GM12878 (cell line): Measurements from ENCODE around the gene CD68. TPM values are rescaled to one million over a fixed set of nuclear protein-coding genes. Genes with fewer than 3 reads are reported as not detected.

Experiments
- ATF7 ChIP-seq: fragments of 450-650 bp; IDR thresholded peaks from 2 replicates; pipeline ENCODE4 v1.6.1; 2016; ENCODE audit warnings: low read depth, mild to moderate bottlenecking
- CREB1 ChIP-seq: IDR thresholded peaks from 2 replicates; pipeline ENCODE4 v1.6.1; 2012; ENCODE audit warnings: low read depth, mild to moderate bottlenecking, inconsistent platforms
- HDGF ChIP-seq: fragments of 450-650 bp; IDR thresholded peaks from 2 replicates; pipeline ENCODE4 v1.6.1; 2016; ENCODE audit warnings: antibody characterized with exemption
- MYC ChIP-seq: IDR thresholded peaks from 2 replicates; pipeline ENCODE4 v1.6.1; 2011; ENCODE audit warnings: mild to moderate bottlenecking, low read length, moderate library complexity, inconsistent platforms; ENCODE audit not compliant: insufficient read depth, insufficient replicate concordance, insufficient read length, severe bottlenecking
- POLR2A ChIP-seq: IDR thresholded peaks from 2 replicates; pipeline ENCODE4 v1.6.1; 2011; ENCODE audit warnings: low read depth, mild to moderate bottlenecking, low read length
- RUNX3 ChIP-seq: IDR thresholded peaks from 2 replicates; pipeline ENCODE4 v1.6.1; 2012; ENCODE audit warnings: low read length, inconsistent platforms
- SMARCA5 ChIP-seq: fragments of 450-650 bp; IDR thresholded peaks from 2 replicates; pipeline ENCODE4 v1.6.1; 2017; ENCODE audit warnings: mild to moderate bottlenecking
- polyA plus RNA-seq, 11 experiments: library from polyadenylated mRNA; depleted of rRNA in 4 of 11; unstranded in 6 of 11; stranded (reverse) in 5 of 11; fragments of >200 nt; fragmentation: Nextera tagmentation in 4 of 11; fragmentation: Illumina TruSeq in 1 of 11; extraction: Ambion mirVana in 4 of 11; extraction: Trizol in 1 of 11; gene quantifications; 1 replicate in 1 of 11; 2 replicates in 10 of 11; pipeline versions ENCODE4 v1.2.1 to v1.2.3, GENCODE V29; 2011 to 2016; ENCODE audit warnings: inconsistent platforms in 2 of 11, missing spikeins in 2 of 11, low read depth in 1 of 11
- total RNA-seq, 4 experiments: library from RNA; depleted of rRNA in 3 of 4; stranded (reverse); fragments of >200 nt in 3 of 4; fragmentation: Illumina TruSeq in 1 of 4; extraction: Trizol in 1 of 4; gene quantifications; 2 replicates each; pipeline versions ENCODE4 v1.2.1 to v1.2.3, GENCODE V29; 2013 to 2021
- TF ChIP-seq, protein P1 (sequence below): fragments of 450-650 bp; IDR thresholded peaks from 2 replicates; pipeline ENCODE4 v1.6.1; 2017; ENCODE audit warnings: borderline replicate concordance
- TF ChIP-seq, protein P2 (sequence below): fragments of 450-650 bp; IDR thresholded peaks from 2 replicates; pipeline ENCODE4 v1.6.1; 2016; ENCODE audit warnings: mild to moderate bottlenecking
- TF ChIP-seq, protein P3 (sequence below): fragments of 450-650 bp; IDR thresholded peaks from 2 replicates; pipeline ENCODE4 v1.6.1; 2016; ENCODE audit warnings: mild to moderate bottlenecking
- TF ChIP-seq, protein P4 (sequence below): IDR thresholded peaks from 2 replicates; pipeline ENCODE4 v1.6.1; 2011; ENCODE audit warnings: mild to moderate bottlenecking, low read depth, low read length, moderate library complexity; ENCODE audit not compliant: insufficient replicate concordance

CD68 gene
- total and polyA plus RNA-seq, 10 of the 15 experiments (the other 5 are each of a cell fraction or from before 2014, with no cell fraction given) = 2.6 to 6.9 (median 3.8) TPM

DNA sequence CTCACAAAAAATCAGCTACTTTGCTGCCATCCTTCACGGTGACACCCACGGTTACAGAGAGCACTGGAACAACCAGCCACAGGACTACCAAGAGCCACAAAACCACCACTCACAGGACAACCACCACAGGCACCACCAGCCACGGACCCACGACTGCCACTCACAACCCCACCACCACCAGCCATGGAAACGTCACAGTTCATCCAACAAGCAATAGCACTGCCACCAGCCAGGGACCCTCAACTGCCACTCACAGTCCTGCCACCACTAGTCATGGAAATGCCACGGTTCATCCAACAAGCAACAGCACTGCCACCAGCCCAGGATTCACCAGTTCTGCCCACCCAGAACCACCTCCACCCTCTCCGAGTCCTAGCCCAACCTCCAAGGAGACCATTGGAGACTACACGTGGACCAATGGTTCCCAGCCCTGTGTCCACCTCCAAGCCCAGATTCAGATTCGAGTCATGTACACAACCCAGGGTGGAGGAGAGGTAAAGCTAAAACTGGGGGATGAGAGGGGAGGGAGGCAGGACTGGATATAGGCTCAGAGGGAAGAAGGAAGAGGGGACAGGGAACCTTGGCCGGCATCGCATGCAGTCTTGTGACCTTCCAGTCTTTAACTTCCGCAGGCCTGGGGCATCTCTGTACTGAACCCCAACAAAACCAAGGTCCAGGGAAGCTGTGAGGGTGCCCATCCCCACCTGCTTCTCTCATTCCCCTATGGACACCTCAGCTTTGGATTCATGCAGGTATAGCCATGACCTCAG lies 581 bp downstream of the CD68 start (continued):
- TF ChIP-seq CREB1 = no peak
- peak; percentile 48 for TF ChIP-seq RUNX3
- 0 out of 2 replicates have a peak, but pooled peaks have one; percentile 63 for TF ChIP-seq SMARCA5
- TF ChIP-seq, protein P1, sequence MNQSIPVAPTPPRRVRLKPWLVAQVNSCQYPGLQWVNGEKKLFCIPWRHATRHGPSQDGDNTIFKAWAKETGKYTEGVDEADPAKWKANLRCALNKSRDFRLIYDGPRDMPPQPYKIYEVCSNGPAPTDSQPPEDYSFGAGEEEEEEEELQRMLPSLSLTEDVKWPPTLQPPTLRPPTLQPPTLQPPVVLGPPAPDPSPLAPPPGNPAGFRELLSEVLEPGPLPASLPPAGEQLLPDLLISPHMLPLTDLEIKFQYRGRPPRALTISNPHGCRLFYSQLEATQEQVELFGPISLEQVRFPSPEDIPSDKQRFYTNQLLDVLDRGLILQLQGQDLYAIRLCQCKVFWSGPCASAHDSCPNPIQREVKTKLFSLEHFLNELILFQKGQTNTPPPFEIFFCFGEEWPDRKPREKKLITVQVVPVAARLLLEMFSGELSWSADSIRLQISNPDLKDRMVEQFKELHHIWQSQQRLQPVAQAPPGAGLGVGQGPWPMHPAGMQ = no peak
- TF ChIP-seq, protein P2, sequence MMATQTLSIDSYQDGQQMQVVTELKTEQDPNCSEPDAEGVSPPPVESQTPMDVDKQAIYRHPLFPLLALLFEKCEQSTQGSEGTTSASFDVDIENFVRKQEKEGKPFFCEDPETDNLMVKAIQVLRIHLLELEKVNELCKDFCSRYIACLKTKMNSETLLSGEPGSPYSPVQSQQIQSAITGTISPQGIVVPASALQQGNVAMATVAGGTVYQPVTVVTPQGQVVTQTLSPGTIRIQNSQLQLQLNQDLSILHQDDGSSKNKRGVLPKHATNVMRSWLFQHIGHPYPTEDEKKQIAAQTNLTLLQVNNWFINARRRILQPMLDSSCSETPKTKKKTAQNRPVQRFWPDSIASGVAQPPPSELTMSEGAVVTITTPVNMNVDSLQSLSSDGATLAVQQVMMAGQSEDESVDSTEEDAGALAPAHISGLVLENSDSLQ = peak; percentile 86
- peak; percentile 27 for TF ChIP-seq POLR2A
- TF ChIP-seq, protein P3, sequence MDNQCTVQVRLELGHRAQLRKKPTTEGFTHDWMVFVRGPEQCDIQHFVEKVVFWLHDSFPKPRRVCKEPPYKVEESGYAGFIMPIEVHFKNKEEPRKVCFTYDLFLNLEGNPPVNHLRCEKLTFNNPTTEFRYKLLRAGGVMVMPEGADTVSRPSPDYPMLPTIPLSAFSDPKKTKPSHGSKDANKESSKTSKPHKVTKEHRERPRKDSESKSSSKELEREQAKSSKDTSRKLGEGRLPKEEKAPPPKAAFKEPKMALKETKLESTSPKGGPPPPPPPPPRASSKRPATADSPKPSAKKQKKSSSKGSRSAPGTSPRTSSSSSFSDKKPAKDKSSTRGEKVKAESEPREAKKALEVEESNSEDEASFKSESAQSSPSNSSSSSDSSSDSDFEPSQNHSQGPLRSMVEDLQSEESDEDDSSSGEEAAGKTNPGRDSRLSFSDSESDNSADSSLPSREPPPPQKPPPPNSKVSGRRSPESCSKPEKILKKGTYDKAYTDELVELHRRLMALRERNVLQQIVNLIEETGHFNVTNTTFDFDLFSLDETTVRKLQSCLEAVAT = 0 out of 2 replicates have a peak, but pooled peaks have one; percentile 60
- TF ChIP-seq ATF7 = no peak
- TF ChIP-seq, protein P4, sequence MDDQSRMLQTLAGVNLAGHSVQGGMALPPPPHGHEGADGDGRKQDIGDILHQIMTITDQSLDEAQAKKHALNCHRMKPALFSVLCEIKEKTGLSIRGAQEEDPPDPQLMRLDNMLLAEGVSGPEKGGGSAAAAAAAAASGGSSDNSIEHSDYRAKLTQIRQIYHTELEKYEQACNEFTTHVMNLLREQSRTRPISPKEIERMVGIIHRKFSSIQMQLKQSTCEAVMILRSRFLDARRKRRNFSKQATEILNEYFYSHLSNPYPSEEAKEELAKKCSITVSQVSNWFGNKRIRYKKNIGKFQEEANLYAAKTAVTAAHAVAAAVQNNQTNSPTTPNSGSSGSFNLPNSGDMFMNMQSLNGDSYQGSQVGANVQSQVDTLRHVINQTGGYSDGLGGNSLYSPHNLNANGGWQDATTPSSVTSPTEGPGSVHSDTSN = peak; percentile 26
- peak; percentile 94 for TF ChIP-seq HDGF
- no peak for TF ChIP-seq MYC
- TF ChIP-seq, all 136 proteins: peak for 13
